HCT116 (cell line): ENCODE results near the gene DCUN1D2. TPM values are rescaled to one million over a fixed set of nuclear protein-coding genes. Genes with fewer than 3 reads are reported as not detected.

ENCODE experiments used
- ATAC-seq: fragments of 200-7000 bp; cut with Tn5 transposase; 2 replicates; pipeline ENCODE4 v1.9.1; 2020; ENCODE audit warnings: mild to moderate bottlenecking, moderate library complexity
- BruUV-seq: library from RNA; stranded (reverse); fragments of 400-500 nt; replicated peaks from 2 replicates; lab custom pipeline; 2021; lab: Mats Ljungman, UMichigan
- CTCF ChIA-PET: fragments of 300-600 bp; sonication (Branson Sonifier 250); formaldehyde crosslinking; loops from one replicate; lab custom pipeline; 2021; ENCODE audit warnings: antibody characterized with exemption; lab: Charles Lee
- POLR2A ChIA-PET: fragments of 300-600, 350-600 bp; sonication (Branson Sonifier 250); formaldehyde crosslinking; loops from one replicate; lab custom pipeline; 2021; ENCODE audit warnings: antibody characterized with exemption; lab: Charles Lee
- RAD21 ChIA-PET, 2 experiments: fragments of 300-600 bp; sonication (Branson Sonifier 250); formaldehyde crosslinking; loops; one replicate each; lab custom pipeline; 2023; ENCODE audit warnings: low total read pairs in 2 of 2; ENCODE audit not compliant: uncharacterized antibody in 2 of 2, unreplicated experiment in 2 of 2, low non-redundant PET in 1 of 2; lab: Charles Lee
- DNase-seq: peaks from one replicate; pipeline ENCODE4 v3.0.0-alpha.2; 2010; ENCODE audit warnings: low read depth, low spot score
- H2AFZ ChIP-seq: fragments of 200-600 bp; shearing (Covaris generic), sonication (generic); 2 replicates; pipeline ENCODE4 v1.6.1; 2017; ENCODE audit warnings: low read depth, mixed run types, mixed read lengths, antibody characterized with exemption, low read length; ENCODE audit not compliant: poor library complexity, severe bottlenecking
- H3K27ac ChIP-seq: 2 replicates; pipeline ENCODE4 v1.5.1; 2012; ENCODE audit warnings: low read depth, low read length
- H3K27me3 ChIP-seq: fragments of 200-600 bp; sonication (generic); 2 replicates; pipeline ENCODE4 v1.6.1; 2016; ENCODE audit warnings: mixed run types, low read length, mixed read lengths; ENCODE audit not compliant: insufficient read depth
- H3K36me3 ChIP-seq, 2 experiments: fragments of 200-500 bp in 1 of 2; fragments of 200-600 bp in 1 of 2; sonication (Bioruptor generic) in 1 of 2; sonication (generic) in 1 of 2; 2 replicates each; pipeline versions ENCODE4 v1.5.1 to v1.6.1; 2014 to 2016; ENCODE audit warnings: low read length in 2 of 2, inconsistent platforms in 1 of 2, mixed read lengths in 1 of 2, mixed run types in 1 of 2; ENCODE audit not compliant: insufficient read depth in 2 of 2, control insufficient read depth in 1 of 2
- H3K4me1 ChIP-seq, 2 experiments: fragments of 200-600 bp in 1 of 2; sonication (generic) in 1 of 2; 2 replicates each; pipeline versions ENCODE4 v1.5.1 to v1.6.1; 2012 to 2017; ENCODE audit warnings: low read length in 2 of 2, inconsistent platforms in 1 of 2, mild to moderate bottlenecking in 1 of 2, mixed read lengths in 1 of 2, mixed run types in 1 of 2, moderate library complexity in 1 of 2; ENCODE audit not compliant: insufficient read depth in 2 of 2, control insufficient read depth in 1 of 2
- H3K4me2 ChIP-seq: fragments of 200-600 bp; sonication (generic); 2 replicates; pipeline ENCODE4 v1.6.1; 2017; ENCODE audit warnings: mixed run types, low read length, mixed read lengths
- H3K4me3 ChIP-seq, 2 experiments: fragments of 200-600 bp in 1 of 2; sonication (generic) in 1 of 2; replicated peaks in 1 of 2; 2 replicates each; pipeline ENCODE4 v1.5.1; 2011 to 2016; ENCODE audit warnings: low read length in 2 of 2, control low read depth in 1 of 2, low read depth in 1 of 2, mild to moderate bottlenecking in 1 of 2, mixed read lengths in 1 of 2, mixed run types in 1 of 2
- H3K79me2 ChIP-seq: fragments of 200-600 bp; sonication (generic); 2 replicates; pipeline ENCODE4 v1.6.1; 2017; ENCODE audit warnings: mild to moderate bottlenecking, mixed run types, low read length, moderate library complexity, mixed read lengths; ENCODE audit not compliant: insufficient read depth
- H3K9ac ChIP-seq: fragments of 200-600 bp; sonication (generic); 2 replicates; pipeline ENCODE4 v1.6.1; 2016; ENCODE audit warnings: low read length, mixed read lengths
- H3K9me2 ChIP-seq: fragments of 200-600 bp; sonication (generic), shearing (Covaris generic); 2 replicates; pipeline ENCODE4 v1.6.1; 2017; ENCODE audit warnings: mixed run types, mild to moderate bottlenecking, moderate library complexity; ENCODE audit not compliant: insufficient read depth
- H3K9me3 ChIP-seq, 2 experiments: fragments of 200-500 bp in 1 of 2; fragments of 200-600 bp in 1 of 2; sonication (Bioruptor generic) in 1 of 2; sonication (generic) in 1 of 2; 2 replicates each; pipeline ENCODE4 v1.6.1; 2014 to 2017; ENCODE audit warnings: low read length in 2 of 2, mixed read lengths in 2 of 2, inconsistent platforms in 1 of 2, low read depth in 1 of 2, mild to moderate bottlenecking in 1 of 2, mixed run types in 1 of 2, moderate library complexity in 1 of 2; ENCODE audit not compliant: control insufficient read depth in 1 of 2, insufficient read depth in 1 of 2
- H4K20me1 ChIP-seq: fragments of 200-600 bp; sonication (generic), shearing (Covaris generic); 2 replicates; pipeline ENCODE4 v1.6.1; 2017; ENCODE audit warnings: mixed run types, mild to moderate bottlenecking, moderate library complexity; ENCODE audit not compliant: insufficient read depth
- ATF3 ChIP-seq: IDR thresholded peaks from 2 replicates; pipeline ENCODE4 v1.6.1; 2012
- CBX3 ChIP-seq: IDR thresholded peaks from 2 replicates; pipeline ENCODE4 v1.6.1; 2012; ENCODE audit warnings: low read depth
- EGR1 ChIP-seq: IDR thresholded peaks from 2 replicates; pipeline ENCODE4 v1.6.1; 2012; ENCODE audit warnings: low read depth
- ELF1 ChIP-seq: IDR thresholded peaks from 2 replicates; pipeline ENCODE4 v1.6.1; 2012; ENCODE audit warnings: low read depth, borderline replicate concordance
- EZH2 ChIP-seq: fragments of 200-600 bp; sonication (generic); IDR thresholded peaks from 2 replicates; pipeline ENCODE4 v1.6.1; 2017; ENCODE audit warnings: antibody characterized with exemption, mixed run types
- EZH2phosphoT487 ChIP-seq: fragments of 200-600 bp; IDR thresholded peaks from 2 replicates; pipeline ENCODE4 v1.6.1; 2018; ENCODE audit warnings: antibody characterized with exemption, borderline replicate concordance
- FOSL1 ChIP-seq: IDR thresholded peaks from 2 replicates; pipeline ENCODE4 v1.6.1; 2012; ENCODE audit warnings: low read depth
- JUND ChIP-seq: IDR thresholded peaks from 2 replicates; pipeline ENCODE4 v1.6.1; 2012
- POLR2AphosphoS5 ChIP-seq: IDR thresholded peaks from 2 replicates; pipeline ENCODE4 v1.6.1; 2011; ENCODE audit warnings: mild to moderate bottlenecking, low read depth, low read length, moderate library complexity
- RAD21 ChIP-seq: IDR thresholded peaks from 2 replicates; pipeline ENCODE4 v1.6.1; 2012; ENCODE audit warnings: low read depth, mild to moderate bottlenecking
- REST ChIP-seq: IDR thresholded peaks from 2 replicates; pipeline ENCODE4 v1.6.1; 2012; ENCODE audit warnings: low read depth
- SIN3A ChIP-seq: IDR thresholded peaks from 2 replicates; pipeline ENCODE4 v1.6.1; 2012; ENCODE audit warnings: low read depth
- SP1 ChIP-seq: IDR thresholded peaks from 2 replicates; pipeline ENCODE4 v1.6.1; 2012; ENCODE audit warnings: low read depth
- SRF ChIP-seq: IDR thresholded peaks from 2 replicates; pipeline ENCODE4 v1.6.1; 2012; ENCODE audit warnings: low read depth
- TCF7L2 ChIP-seq: IDR thresholded peaks from 2 replicates; pipeline ENCODE4 v1.7.0; 2011; ENCODE audit warnings: borderline replicate concordance, inconsistent platforms; ENCODE audit not compliant: insufficient read depth, insufficient read length; ENCODE audit errors: extremely low read depth
- YY1 ChIP-seq: IDR thresholded peaks from 2 replicates; pipeline ENCODE4 v1.6.1; 2011; ENCODE audit warnings: low read length, low read depth, moderate library complexity, mild to moderate bottlenecking; ENCODE audit not compliant: insufficient replicate concordance; ENCODE audit errors: extremely low read depth
- ZFX ChIP-seq: fragments of 450-650 bp; IDR thresholded peaks from 2 replicates; pipeline ENCODE4 v1.6.1; 2017
- ZNF274 ChIP-seq: fragments of 200-500 bp; sonication (Bioruptor generic); IDR thresholded peaks from 2 replicates; pipeline ENCODE4 v1.6.1; 2014; ENCODE audit warnings: mild to moderate bottlenecking, low read depth, low read length, inconsistent platforms
- intact Hi-C: fragments of 100-400 bp; cut with micrococcal nuclease; formaldehyde crosslinking; loops from 2 replicates; pipeline ENCODE4 v1.10.0; 2022
- total RNA-seq: library from RNA; stranded (reverse); gene quantifications from one replicate; pipeline ENCODE4 v1.2.1, GENCODE V29; 2021; ENCODE audit not compliant: unreplicated experiment

The DCUN1D2 gene
- total RNA-seq, 1 experiment from 2014 or later: 25.4 TPM

DNA sequence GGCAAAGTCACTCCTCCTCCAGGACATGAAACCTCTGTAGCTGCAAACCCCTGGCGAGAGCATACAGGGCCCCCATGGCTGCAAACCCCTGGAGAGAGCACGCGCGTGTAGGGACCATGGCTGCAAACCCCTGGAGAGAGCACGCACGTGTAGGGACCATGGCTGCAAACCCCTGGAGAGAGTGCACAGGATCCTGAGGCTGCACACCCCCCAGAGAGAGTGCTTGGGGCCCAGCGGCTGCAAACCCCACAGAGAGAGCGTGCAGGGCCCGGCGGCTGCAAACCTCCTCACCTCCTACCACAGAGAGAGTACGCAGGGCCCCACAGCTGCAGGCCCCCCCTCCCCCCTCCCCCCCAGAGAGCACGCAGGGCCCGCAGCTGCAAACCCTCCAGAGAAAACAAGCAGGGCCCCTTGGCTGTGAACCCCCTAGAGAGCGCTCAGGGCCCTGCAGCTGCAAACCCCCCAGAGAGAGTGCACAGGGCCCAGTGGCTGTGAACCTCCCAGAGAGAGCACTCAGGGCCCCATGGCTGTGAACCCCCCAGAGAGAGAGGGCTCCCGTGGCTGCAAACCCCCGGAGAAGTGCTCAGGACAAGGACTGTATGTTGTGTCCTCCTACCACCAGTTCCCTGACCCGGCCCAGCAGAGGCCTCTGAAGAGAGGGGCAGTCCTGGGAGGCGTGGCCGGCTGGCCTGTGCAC lies 44.6 kb downstream of the DCUN1D2 start:
- CTCF ChIA-PET: no interaction called here
- BruUV-seq: no TSS peak

More for the DNA sequence above, 44.6 kb downstream of the DCUN1D2 start:
- intact Hi-C loops: no loop called here
- TF ChIP-seq FOSL1 (no peak), SRF (no peak), TCF7L2 (no peak), SIN3A (no peak), EZH2phosphoT487 (no peak), EZH2 (no peak), EGR1 (no peak), YY1 (no peak), ZNF274 (no peak), SP1 (no peak), ATF3 (no peak), ELF1 (no peak), JUND (no peak), CBX3 (no peak), POLR2AphosphoS5 (no peak), REST (no peak), RAD21 (no peak), ZFX (no peak)
- TF ChIP-seq, all 23 proteins: peak for 0
- Histone ChIP-seq H3K27me3 (no peaks in the 10 kb centered on the region), H4K20me1 (no peaks in the 10 kb centered on the region), H3K4me2 (no peak overlapping the region), H3K4me3 (no peak overlapping the region), H3K9me3 (peaks cover 6 to 7% of the 10 kb centered on the region in 2 experiments; a peak in 1 of 4 replicates), H3K79me2 (peaks cover 10% of the 10 kb centered on the region), H3K36me3 (no peaks in the 10 kb centered on the region), H3K27ac (no peak overlapping the region), H3K4me1 (peaks cover 9 to 24% of the 10 kb centered on the region in 2 experiments), H3K9me2 (no peaks in the 10 kb centered on the region), H3K9ac (no peak overlapping the region), H2AFZ (no peak overlapping the region)
- ATAC-seq: no peak
- POLR2A ChIA-PET: no interaction called here
- DNase-seq: no peak
- RAD21 ChIA-PET: no interaction called here
